ENCODE results near the gene LCN1.
A peak's percentile ranks its signal among the peaks of the same experiment; 100 is the strongest.

Gene LCN1

DNA sequence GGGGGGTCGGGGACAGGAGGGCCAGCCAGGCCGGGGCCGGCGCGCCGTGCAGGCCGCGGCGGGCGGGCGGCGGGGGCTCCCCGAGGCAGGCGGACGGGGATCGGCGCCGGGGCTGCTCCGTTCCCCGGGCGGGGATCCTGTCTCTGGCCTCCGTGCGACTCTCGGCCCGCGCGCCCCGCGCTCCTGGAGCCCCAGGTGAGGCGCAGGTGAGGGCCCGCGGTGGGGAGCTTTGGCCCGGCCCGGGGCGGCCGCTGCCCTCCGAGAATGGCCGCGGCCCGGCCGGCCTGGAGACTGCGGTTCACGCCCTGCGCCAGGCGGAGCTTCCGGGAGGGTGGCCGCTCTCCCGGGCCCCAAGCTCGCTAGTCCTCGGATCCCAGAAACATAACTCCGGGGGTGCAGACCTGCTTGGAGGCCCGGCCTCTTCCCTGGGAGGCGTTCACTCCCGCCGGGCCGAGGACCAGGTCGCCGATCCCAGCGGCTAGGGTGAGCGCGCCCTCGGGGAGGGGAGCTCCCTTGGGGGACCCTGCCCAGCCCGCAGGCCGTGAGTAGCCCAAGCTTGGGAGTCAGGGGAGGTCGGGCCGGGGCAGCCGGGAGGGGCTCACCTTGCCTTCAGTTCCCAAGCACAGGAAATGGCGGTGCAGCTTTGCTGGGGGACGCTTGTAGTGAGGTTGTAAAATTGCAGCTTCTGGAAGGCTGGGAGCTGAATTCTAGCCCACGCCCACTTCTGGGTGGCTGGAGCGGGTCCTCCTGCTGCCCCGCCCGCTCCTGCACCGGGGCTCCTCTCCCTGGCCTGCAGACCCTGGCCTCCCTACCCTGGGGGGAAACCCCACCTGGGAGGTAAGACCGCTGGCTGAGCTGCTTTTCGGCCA is 40.9 kb upstream of the LCN1 start:
- Histone ChIP-seq H3K4me3 (ENCODE audit: low read depth in 1 of 2, low read length in 2 of 2) (peak overlapping the region; percentile 73 to 76), H3K4me1 (ENCODE audit: control insufficient read depth in 1 of 2, insufficient read depth in 2 of 2, low read length in 2 of 2) (peaks cover 5 to 12% of the 10 kb centered on the region in 2 donors), H3K27me3 (ENCODE audit: control insufficient read depth in 1 of 2, insufficient read depth in 2 of 2, low read length in 2 of 2) (no peaks in the 10 kb centered on the region), H3K9ac (ENCODE audit: low read depth in 1 of 2, low read length in 2 of 2) (peak overlapping the region; percentile 56 to 60), H3K9me3 (ENCODE audit: control insufficient read depth in 1 of 2, low read length in 2 of 2) (no peaks in the 10 kb centered on the region), H3K27ac (ENCODE audit: low read depth, low read length) (no peak overlapping the region), H3K36me3 (ENCODE audit: control insufficient read depth in 1 of 2, insufficient read depth in 2 of 2, low read length in 2 of 2) (peaks cover 4 to 13% of the 10 kb centered on the region in 2 donors)

DNA sequence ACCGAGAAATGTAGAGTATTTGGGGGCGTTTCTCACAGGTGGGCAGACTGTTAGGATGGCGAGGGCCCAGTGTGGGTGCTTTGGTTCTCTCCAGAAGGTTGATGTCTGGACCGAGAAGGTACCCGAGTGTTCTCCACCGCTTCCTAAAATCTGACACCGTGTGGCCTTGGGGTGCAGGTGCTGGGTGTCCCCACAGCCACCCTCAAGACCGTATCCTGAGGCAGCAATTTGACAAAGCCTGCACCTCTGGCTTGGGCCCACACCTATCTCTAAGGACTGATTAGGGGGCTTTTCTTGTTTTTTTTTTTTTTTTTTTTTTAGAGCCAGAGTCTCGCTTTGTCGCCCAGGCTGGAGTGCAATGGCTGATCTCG is 40.3 kb upstream of the LCN1 start:
- peak overlapping the region; percentile 56 to 60 for H3K9ac ChIP-seq (ENCODE audit: low read depth in 1 of 2, low read length in 2 of 2)
- H3K4me3 ChIP-seq (ENCODE audit: low read depth in 1 of 2, low read length in 2 of 2): peak overlapping the region; percentile 73 to 76
- no peaks in the 10 kb centered on the region for H3K9me3 ChIP-seq (ENCODE audit: control insufficient read depth in 1 of 2, low read length in 2 of 2)
- H3K4me1 ChIP-seq (ENCODE audit: control insufficient read depth in 1 of 2, insufficient read depth in 2 of 2, low read length in 2 of 2): peaks cover 5 to 12% of the 10 kb centered on the region in 2 donors
- H3K27me3 ChIP-seq (ENCODE audit: control insufficient read depth in 1 of 2, insufficient read depth in 2 of 2, low read length in 2 of 2): no peaks in the 10 kb centered on the region
- H3K36me3 ChIP-seq (ENCODE audit: control insufficient read depth in 1 of 2, insufficient read depth in 2 of 2, low read length in 2 of 2): peaks cover 4 to 19% of the 10 kb centered on the region in 2 donors
- H3K27ac ChIP-seq (ENCODE audit: low read depth, low read length): no peak overlapping the region

DNA sequence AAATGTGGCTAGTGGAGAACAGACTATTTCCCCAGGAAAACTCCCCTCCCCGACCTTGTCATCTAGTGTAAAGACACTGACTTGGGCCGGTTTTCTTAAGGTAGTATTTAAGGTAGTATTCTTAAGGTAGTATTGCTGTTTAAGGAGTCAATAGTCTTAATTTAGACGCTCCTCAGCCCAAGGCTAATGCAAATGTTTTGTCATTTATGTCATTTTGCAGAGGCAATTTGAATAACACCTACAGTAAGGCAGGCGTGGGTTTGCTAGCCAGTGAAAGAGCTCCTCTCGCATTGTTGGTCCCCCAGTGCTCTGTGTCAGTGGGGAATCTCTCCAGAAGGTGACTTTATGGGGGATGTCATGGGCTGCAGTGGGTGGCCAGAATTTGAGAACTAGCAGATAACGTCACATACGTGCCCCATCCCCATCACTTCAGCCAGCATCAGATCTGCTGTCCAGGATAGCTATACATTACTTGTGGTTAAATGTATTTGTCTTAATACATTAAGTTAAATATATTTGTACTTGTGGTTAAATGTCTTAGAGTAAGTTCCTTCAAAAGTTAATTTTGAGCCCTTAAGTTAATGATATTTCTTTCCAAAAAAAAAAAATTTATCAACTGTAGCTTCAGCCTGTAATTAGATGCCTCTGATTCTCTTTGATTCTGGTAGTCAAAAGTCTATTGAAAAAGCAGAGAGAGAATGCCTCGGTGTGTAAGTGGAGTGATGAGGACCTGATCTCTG is 39.1 kb upstream of the LCN1 start:
- H3K4me3 ChIP-seq (ENCODE audit: low read depth in 1 of 2, low read length in 2 of 2): no peak overlapping the region
- H3K9ac ChIP-seq (ENCODE audit: low read depth in 1 of 2, low read length in 2 of 2): no peak overlapping the region
- no peaks in the 10 kb centered on the region for H3K27me3 ChIP-seq (ENCODE audit: control insufficient read depth in 1 of 2, insufficient read depth in 2 of 2, low read length in 2 of 2)
- H3K27ac ChIP-seq (ENCODE audit: low read depth, low read length): no peak overlapping the region
- peaks cover 4 to 23% of the 10 kb centered on the region in 2 donors for H3K36me3 ChIP-seq (ENCODE audit: control insufficient read depth in 1 of 2, insufficient read depth in 2 of 2, low read length in 2 of 2)
- H3K9me3 ChIP-seq (ENCODE audit: control insufficient read depth in 1 of 2, low read length in 2 of 2): no peaks in the 10 kb centered on the region
- H3K4me1 ChIP-seq (ENCODE audit: control insufficient read depth in 1 of 2, insufficient read depth in 2 of 2, low read length in 2 of 2): peaks cover 5 to 12% of the 10 kb centered on the region in 2 donors

DNA sequence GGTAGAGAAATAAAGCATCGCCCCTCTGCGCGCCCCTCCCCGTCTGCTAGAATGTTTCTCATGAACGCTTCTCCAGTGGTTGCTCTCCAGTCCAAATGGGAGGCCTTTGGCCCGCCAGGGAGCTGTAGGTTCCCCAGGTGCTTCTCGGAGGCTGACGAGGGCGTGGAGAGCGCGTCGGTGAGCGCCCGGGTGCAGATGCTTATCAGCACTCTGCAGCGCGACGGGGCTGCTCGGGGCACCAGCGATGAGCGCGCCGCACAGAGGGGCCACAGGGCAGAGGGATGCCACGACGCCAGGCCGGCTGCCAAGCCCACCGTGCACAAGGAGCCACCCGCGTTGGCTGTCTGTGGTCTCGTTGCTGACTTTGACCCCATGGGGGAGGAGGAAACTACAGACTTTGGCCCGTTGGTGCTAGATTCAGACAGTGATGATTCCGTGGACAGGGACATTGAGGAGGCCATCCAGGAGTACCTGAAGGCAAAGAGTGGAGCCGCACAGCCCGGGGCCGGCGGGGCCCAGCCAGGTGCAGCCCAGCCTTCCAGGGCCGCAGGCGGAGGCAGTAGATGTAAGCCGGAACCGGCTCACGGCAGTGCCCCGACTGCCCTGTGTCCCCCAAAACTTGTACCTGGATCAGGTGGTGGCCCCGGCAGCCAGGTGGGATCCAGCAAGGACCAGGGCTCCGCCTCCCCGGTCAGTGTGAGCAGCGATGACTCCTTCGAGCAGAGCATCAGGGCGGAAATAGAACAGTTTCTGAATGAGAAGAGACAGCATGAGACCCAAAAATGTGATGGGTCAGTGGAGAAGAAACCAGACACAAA is 36.6 kb upstream of the LCN1 start:
- Histone ChIP-seq H3K9me3 (ENCODE audit: control insufficient read depth in 1 of 2, low read length in 2 of 2) (no peaks in the 10 kb centered on the region), H3K27me3 (ENCODE audit: control insufficient read depth in 1 of 2, insufficient read depth in 2 of 2, low read length in 2 of 2) (no peaks in the 10 kb centered on the region), H3K9ac (ENCODE audit: low read depth in 1 of 2, low read length in 2 of 2) (no peak overlapping the region), H3K27ac (ENCODE audit: low read depth, low read length) (no peak overlapping the region), H3K4me1 (ENCODE audit: control insufficient read depth in 1 of 2, insufficient read depth in 2 of 2, low read length in 2 of 2) (peaks cover 5 to 8% of the 10 kb centered on the region in 2 donors), H3K4me3 (ENCODE audit: low read depth in 1 of 2, low read length in 2 of 2) (no peak overlapping the region), H3K36me3 (ENCODE audit: control insufficient read depth in 1 of 2, insufficient read depth in 2 of 2, low read length in 2 of 2) (peaks cover 4 to 32% of the 10 kb centered on the region in 2 donors)

DNA sequence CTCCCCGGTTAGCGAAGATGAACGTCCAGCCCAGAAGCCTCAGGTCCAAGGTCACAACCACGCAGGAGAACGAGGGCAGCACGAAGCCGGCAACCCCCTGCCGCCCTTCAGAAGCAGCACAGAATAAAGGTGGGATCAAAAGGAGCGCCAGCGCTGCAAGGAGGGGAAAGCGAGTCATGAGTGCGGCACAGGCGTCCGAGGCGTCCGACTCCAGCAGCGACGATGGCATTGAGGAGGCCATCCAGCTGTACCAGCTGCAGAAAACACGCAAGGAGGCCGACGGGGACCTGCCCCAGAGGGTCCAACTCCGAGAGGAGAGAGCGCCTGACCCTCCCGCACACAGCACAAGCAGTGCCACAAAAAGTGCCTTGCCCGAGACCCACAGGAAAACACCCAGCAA is 35.9 kb upstream of the LCN1 start:
- H3K9ac ChIP-seq (ENCODE audit: low read depth in 1 of 2, low read length in 2 of 2): no peak overlapping the region
- no peak overlapping the region for H3K4me3 ChIP-seq (ENCODE audit: low read depth in 1 of 2, low read length in 2 of 2)
- H3K27ac ChIP-seq (ENCODE audit: low read depth, low read length): no peak overlapping the region
- no peaks in the 10 kb centered on the region for H3K9me3 ChIP-seq (ENCODE audit: control insufficient read depth in 1 of 2, low read length in 2 of 2)
- no peaks in the 10 kb centered on the region for H3K27me3 ChIP-seq (ENCODE audit: control insufficient read depth in 1 of 2, insufficient read depth in 2 of 2, low read length in 2 of 2)
- H3K36me3 ChIP-seq (ENCODE audit: control insufficient read depth in 1 of 2, insufficient read depth in 2 of 2, low read length in 2 of 2): peaks cover 4 to 32% of the 10 kb centered on the region in 2 donors
- H3K4me1 ChIP-seq (ENCODE audit: control insufficient read depth in 1 of 2, insufficient read depth in 2 of 2, low read length in 2 of 2): peaks cover 5 to 8% of the 10 kb centered on the region in 2 donors

DNA sequence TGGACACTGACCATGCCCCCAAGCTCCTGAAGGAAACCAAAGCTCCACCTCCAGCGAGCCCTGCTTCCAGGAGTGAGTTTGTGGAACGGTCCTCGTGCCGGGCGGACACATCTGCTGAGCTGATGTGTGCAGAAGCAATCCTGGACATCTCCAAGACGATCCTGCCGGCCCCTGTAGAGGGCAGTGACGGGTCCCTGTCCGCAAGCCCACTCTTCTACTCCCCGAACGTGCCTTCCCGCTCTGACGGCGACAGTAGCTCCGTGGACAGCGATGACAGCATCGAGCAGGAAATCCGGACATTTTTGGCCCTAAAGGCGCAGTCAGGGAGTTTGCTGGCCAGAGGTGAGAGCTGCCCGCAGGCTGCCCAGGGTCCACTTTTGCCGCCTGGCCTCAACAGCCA is 35.4 kb upstream of the LCN1 start:
- Histone ChIP-seq H3K4me1 (ENCODE audit: control insufficient read depth in 1 of 2, insufficient read depth in 2 of 2, low read length in 2 of 2) (peaks cover 2 to 4% of the 10 kb centered on the region in 2 donors), H3K27ac (ENCODE audit: low read depth, low read length) (no peak overlapping the region), H3K9me3 (ENCODE audit: control insufficient read depth in 1 of 2, low read length in 2 of 2) (no peaks in the 10 kb centered on the region), H3K4me3 (ENCODE audit: low read depth in 1 of 2, low read length in 2 of 2) (no peak overlapping the region), H3K9ac (ENCODE audit: low read depth in 1 of 2, low read length in 2 of 2) (no peak overlapping the region), H3K36me3 (ENCODE audit: control insufficient read depth in 1 of 2, insufficient read depth in 2 of 2, low read length in 2 of 2) (peaks cover 4 to 32% of the 10 kb centered on the region in 2 donors), H3K27me3 (ENCODE audit: control insufficient read depth in 1 of 2, insufficient read depth in 2 of 2, low read length in 2 of 2) (no peaks in the 10 kb centered on the region)

DNA sequence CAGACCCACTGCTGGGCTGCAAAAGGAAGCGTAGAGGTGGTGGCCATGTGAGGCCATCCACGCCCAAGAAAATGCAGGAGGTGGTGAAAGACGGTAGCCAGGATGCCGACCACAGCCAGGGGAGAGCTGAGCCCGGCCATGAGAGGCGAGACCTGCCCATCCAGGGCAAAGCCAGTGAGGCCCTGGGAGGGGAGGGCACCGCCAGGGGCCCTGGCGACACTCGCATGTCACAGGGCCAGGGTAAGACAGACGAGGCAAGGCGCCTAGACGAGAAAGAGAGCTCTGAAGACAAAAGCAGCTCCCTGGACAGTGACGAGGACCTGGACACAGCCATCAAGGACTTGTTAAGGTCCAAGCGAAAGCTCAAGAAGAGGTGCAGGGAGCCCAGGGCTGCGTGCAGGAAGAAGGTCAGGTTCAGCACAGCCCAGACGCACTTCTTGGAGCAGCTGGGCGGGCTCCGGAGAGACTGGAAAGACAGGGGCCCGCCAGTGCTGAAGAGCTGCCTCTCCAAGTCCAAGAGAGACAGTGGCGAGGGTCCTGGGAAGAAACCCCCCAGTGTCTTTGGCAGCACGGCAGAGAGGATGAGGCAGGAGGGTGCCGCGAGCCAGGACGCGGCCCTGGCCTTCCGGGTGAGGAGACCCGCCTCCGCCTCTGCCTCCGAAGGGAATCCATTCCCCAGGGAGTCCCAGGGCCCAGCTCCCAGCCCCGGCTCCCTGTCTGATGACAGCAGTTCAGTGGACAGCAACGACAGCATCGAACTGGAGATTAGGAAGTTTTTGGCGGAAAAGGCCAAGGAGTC is 34.8 kb upstream of the LCN1 start:
- Histone ChIP-seq H3K9ac (ENCODE audit: low read depth in 1 of 2, low read length in 2 of 2) (no peak overlapping the region), H3K4me3 (ENCODE audit: low read depth in 1 of 2, low read length in 2 of 2) (no peak overlapping the region), H3K27ac (ENCODE audit: low read depth, low read length) (no peak overlapping the region), H3K27me3 (ENCODE audit: control insufficient read depth in 1 of 2, insufficient read depth in 2 of 2, low read length in 2 of 2) (no peaks in the 10 kb centered on the region), H3K36me3 (ENCODE audit: control insufficient read depth in 1 of 2, insufficient read depth in 2 of 2, low read length in 2 of 2) (peaks cover 4 to 32% of the 10 kb centered on the region in 2 donors), H3K9me3 (ENCODE audit: control insufficient read depth in 1 of 2, low read length in 2 of 2) (no peaks in the 10 kb centered on the region), H3K4me1 (ENCODE audit: control insufficient read depth in 1 of 2, insufficient read depth in 2 of 2, low read length in 2 of 2) (no peaks in the 10 kb centered on the region)

DNA sequence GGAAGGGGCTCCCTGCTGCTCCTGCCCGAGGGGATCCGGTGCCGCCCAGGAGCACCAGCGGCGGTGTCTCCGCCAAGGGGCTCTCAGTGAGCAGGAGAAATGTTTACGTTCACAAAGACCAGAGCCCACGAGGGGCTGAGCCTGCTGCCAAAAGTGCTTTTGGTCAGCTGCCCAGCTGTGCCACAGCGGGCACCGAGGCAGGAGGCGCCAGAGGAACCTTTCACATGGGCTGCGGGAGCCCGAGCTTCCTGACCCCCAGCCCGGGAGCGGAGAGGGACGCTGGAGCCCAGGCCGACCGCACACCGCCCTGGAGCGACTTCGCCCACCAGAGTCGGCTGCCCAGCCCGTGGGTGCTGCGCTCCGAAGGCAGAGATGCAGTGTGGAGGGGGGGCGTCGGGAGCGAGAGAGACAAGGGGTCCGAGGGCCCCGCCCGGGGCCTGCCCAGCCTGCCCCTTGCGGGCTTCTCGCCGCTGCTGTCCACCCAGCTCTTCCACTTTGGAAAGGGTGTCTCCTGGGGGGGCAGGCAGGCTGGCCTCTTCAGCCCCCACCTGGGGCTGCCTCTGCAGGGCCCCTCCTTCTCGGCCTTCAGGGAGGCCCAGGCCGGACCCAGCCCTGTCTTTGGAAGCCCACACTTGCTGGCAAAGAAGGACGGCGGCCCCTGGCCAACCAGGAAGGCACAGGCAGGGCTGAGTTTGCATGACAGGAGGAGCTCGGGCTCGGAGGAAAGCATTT is 33.8 kb upstream of the LCN1 start:
- H3K27ac ChIP-seq (ENCODE audit: low read depth, low read length): no peak overlapping the region
- no peaks in the 10 kb centered on the region for H3K27me3 ChIP-seq (ENCODE audit: control insufficient read depth in 1 of 2, insufficient read depth in 2 of 2, low read length in 2 of 2)
- H3K4me1 ChIP-seq (ENCODE audit: control insufficient read depth in 1 of 2, insufficient read depth in 2 of 2, low read length in 2 of 2): no peaks in the 10 kb centered on the region
- H3K36me3 ChIP-seq (ENCODE audit: control insufficient read depth in 1 of 2, insufficient read depth in 2 of 2, low read length in 2 of 2): peaks cover 4 to 32% of the 10 kb centered on the region in 2 donors
- no peak overlapping the region for H3K4me3 ChIP-seq (ENCODE audit: low read depth in 1 of 2, low read length in 2 of 2)
- no peaks in the 10 kb centered on the region for H3K9me3 ChIP-seq (ENCODE audit: control insufficient read depth in 1 of 2, low read length in 2 of 2)
- H3K9ac ChIP-seq (ENCODE audit: low read depth in 1 of 2, low read length in 2 of 2): no peak overlapping the region

DNA sequence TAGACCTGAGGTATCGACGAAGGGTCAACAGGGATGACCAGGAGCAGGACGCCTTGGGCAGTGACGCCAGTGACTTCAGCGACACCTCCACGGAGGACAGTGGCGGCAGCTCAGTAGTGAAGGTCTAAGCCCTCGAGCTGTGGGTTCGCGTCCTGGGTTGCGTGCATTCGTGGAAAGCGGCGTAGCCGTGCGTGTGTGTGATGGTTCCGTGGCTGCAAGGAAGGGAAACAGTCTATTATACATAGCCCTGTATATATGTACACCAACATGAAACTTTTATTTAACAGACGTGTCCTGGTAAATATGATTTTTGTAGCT is 33.3 kb upstream of the LCN1 start:
- no peaks in the 10 kb centered on the region for H3K4me1 ChIP-seq (ENCODE audit: control insufficient read depth in 1 of 2, insufficient read depth in 2 of 2, low read length in 2 of 2)
- H3K9me3 ChIP-seq (ENCODE audit: control insufficient read depth in 1 of 2, low read length in 2 of 2): no peaks in the 10 kb centered on the region
- no peak overlapping the region for H3K9ac ChIP-seq (ENCODE audit: low read depth in 1 of 2, low read length in 2 of 2)
- H3K36me3 ChIP-seq (ENCODE audit: control insufficient read depth in 1 of 2, insufficient read depth in 2 of 2, low read length in 2 of 2): peaks cover 4 to 32% of the 10 kb centered on the region in 2 donors
- H3K4me3 ChIP-seq (ENCODE audit: low read depth in 1 of 2, low read length in 2 of 2): no peak overlapping the region
- no peak overlapping the region for H3K27ac ChIP-seq (ENCODE audit: low read depth, low read length)
- H3K27me3 ChIP-seq (ENCODE audit: control insufficient read depth in 1 of 2, insufficient read depth in 2 of 2, low read length in 2 of 2): no peaks in the 10 kb centered on the region
